Gastrocnemius medialis (tissue), 4 donors: ENCODE results near the gene DISP3.

Experiments used
- POLR2A ChIP-seq, 2 donors: fragments of 450-650 bp; IDR thresholded peaks; one replicate each; pipeline ENCODE4 v1.6.1; 2017; ENCODE audit warnings: antibody characterized with exemption in 2 of 2, mild to moderate bottlenecking in 2 of 2, moderate library complexity in 2 of 2
- TF ChIP-seq, protein P1 (sequence below), 5 experiments: fragments of 450-650 bp in 3 of 5; fragments of 200-600 bp in 2 of 5; sonication (generic) in 2 of 5; IDR thresholded peaks in 4 of 5; conservative IDR thresholded peaks in 1 of 5; 1 replicate in 4 of 5; 2 replicates in 1 of 5; pipeline ENCODE4 v1.5.1; 2016 to 2019; ENCODE audit warnings: antibody characterized with exemption in 5 of 5, mild to moderate bottlenecking in 3 of 5, moderate library complexity in 3 of 5

DNA sequence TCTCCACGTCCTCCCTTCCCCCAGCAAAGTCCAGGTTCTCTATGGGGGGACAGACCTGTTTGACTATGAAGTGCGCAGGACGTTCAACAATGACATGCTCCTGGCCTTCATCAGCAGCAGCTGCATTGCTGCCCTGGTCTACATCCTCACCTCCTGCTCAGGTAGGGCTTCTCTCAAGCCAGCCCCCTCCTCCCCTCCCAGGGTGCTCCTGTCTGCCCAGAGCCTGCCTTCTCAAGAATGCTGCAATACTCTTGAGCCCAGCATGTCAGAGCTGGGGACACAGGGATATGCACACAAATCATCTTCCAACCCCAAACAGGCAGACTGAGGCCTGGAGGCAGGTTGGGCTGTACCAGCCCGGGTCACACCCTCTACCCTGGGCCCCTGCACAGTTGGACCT, 35.4 kb downstream of the DISP3 start:
- TF ChIP-seq, protein P1, sequence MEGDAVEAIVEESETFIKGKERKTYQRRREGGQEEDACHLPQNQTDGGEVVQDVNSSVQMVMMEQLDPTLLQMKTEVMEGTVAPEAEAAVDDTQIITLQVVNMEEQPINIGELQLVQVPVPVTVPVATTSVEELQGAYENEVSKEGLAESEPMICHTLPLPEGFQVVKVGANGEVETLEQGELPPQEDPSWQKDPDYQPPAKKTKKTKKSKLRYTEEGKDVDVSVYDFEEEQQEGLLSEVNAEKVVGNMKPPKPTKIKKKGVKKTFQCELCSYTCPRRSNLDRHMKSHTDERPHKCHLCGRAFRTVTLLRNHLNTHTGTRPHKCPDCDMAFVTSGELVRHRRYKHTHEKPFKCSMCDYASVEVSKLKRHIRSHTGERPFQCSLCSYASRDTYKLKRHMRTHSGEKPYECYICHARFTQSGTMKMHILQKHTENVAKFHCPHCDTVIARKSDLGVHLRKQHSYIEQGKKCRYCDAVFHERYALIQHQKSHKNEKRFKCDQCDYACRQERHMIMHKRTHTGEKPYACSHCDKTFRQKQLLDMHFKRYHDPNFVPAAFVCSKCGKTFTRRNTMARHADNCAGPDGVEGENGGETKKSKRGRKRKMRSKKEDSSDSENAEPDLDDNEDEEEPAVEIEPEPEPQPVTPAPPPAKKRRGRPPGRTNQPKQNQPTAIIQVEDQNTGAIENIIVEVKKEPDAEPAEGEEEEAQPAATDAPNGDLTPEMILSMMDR (IDR thresholded peaks at IDR 0.05 in 4 of 5, conservative IDR thresholded peaks at IDR 0.05 in 1 of 5): no peak
- TF ChIP-seq POLR2A (IDR thresholded peaks at IDR 0.05): no peak
